DMS53 treated with DMSO at 0.1 percent for 48 hours (cell line): ENCODE results near the gene COMMD7.

Experiments used
- DNase-seq: peaks from one replicate; lab custom pipeline; 2025; ENCODE audit not compliant: unreplicated experiment; lab: John Stamatoyannopoulos, UW

COMMD7 gene

GRCh38 chr20:32743237-32744112, at the start of gene COMMD7:
Gene COMMD7, minus strand, starts transcription at chr20:32743467. Its CDS starts 76 bp downstream, at chr20:32743391.
- peak; percentile 75 for DNase-seq

GRCh38 chr20:32792731-32793458, 49.6 kb upstream of the COMMD7 start:
- DNase-seq = no peak

- no peak for DNase-seq
Measured at GRCh38 chr20:32792316-32792715, 49.0 kb upstream of the COMMD7 start.

GRCh38 chr20:32790751-32791057, 47.4 kb upstream of the COMMD7 start:
- no peak for DNase-seq

- DNase-seq = peak; percentile 44
Measured at GRCh38 chr20:32789896-32790750, 46.9 kb upstream of the COMMD7 start.

GRCh38 chr20:32787168-32787567, 43.9 kb upstream of the COMMD7 start:
- DNase-seq = no peak

GRCh38 chr20:32786059-32786760, 42.9 kb upstream of the COMMD7 start:
- DNase-seq = no peak

- no peak for DNase-seq
Measured at GRCh38 chr20:32784369-32785080, 41.3 kb upstream of the COMMD7 start.

- DNase-seq = no peak
Measured at GRCh38 chr20:32780749-32781655, 37.7 kb upstream of the COMMD7 start.

GRCh38 chr20:32780278-32780677, 37.0 kb upstream of the COMMD7 start:
- no peak for DNase-seq

GRCh38 chr20:32779500-32780211, 36.4 kb upstream of the COMMD7 start:
- no peak for DNase-seq

GRCh38 chr20:32777177-32777956, 34.1 kb upstream of the COMMD7 start:
- DNase-seq = peak; percentile 23

GRCh38 chr20:32775336-32775991, 32.2 kb upstream of the COMMD7 start:
- DNase-seq = no peak

GRCh38 chr20:32773855-32774254, 30.6 kb upstream of the COMMD7 start:
- DNase-seq = no peak

GRCh38 chr20:32773223-32773622, 30.0 kb upstream of the COMMD7 start:
- DNase-seq = no peak

- DNase-seq = no peak
Measured at GRCh38 chr20:32772046-32772445, 28.8 kb upstream of the COMMD7 start.
